PC-3 (cell line): ENCODE results near the gene KLK1. TPM values are rescaled to one million over a fixed set of nuclear protein-coding genes. Genes with fewer than 3 reads are reported as not detected.

Experiments used
- ATAC-seq: fragments of 200-7000 bp; cut with Tn5 transposase; 2 replicates; pipeline ENCODE4 v1.9.1; 2020; ENCODE audit warnings: mild to moderate bottlenecking, moderate library complexity
- BruUV-seq: library from RNA; stranded (reverse); fragments of 400-500 nt; replicated peaks from 2 replicates; lab custom pipeline; 2021; lab: Mats Ljungman, UMichigan
- CTCF ChIA-PET: fragments of 300-600 bp; sonication (Branson Sonifier 250); formaldehyde crosslinking; loops from one replicate; lab custom pipeline; 2022; ENCODE audit warnings: antibody characterized with exemption; lab: Charles Lee
- POLR2A ChIA-PET: fragments of 300-600 bp; sonication (Branson Sonifier 250); formaldehyde crosslinking; loops from one replicate; lab custom pipeline; 2022; ENCODE audit warnings: antibody characterized with exemption; ENCODE audit not compliant: unreplicated experiment; lab: Charles Lee
- DNase-seq: peaks from one replicate; pipeline ENCODE4 v3.0.0-alpha.2; 2015
- H2AFZ ChIP-seq: fragments of 300-600 bp; sonication (generic); 2 replicates; pipeline ENCODE4 v1.6.0; 2016; ENCODE audit warnings: antibody characterized with exemption, low read length
- H3F3A ChIP-seq: fragments of 300-600 bp; sonication (generic); one replicate; pipeline ENCODE4 v1.6.0; 2017; ENCODE audit warnings: antibody characterized with exemption, low read length, control low read depth, mild to moderate bottlenecking; ENCODE audit not compliant: unreplicated experiment
- H3K27ac ChIP-seq: fragments of 300-600 bp; sonication (generic); 2 replicates; pipeline ENCODE4 v1.5.1; 2016; ENCODE audit warnings: mild to moderate bottlenecking, low read length
- H3K27me3 ChIP-seq: fragments of 300-600 bp; sonication (generic); 2 replicates; pipeline ENCODE4 v1.6.1; 2016; ENCODE audit warnings: low read length, mixed read lengths
- H3K36me3 ChIP-seq: fragments of 300-600 bp; sonication (generic); 2 replicates; pipeline ENCODE4 v1.6.1; 2016; ENCODE audit warnings: low read depth, mixed run types, low read length, mixed read lengths
- H3K4me1 ChIP-seq: fragments of 300-600 bp; sonication (generic); 2 replicates; pipeline ENCODE4 v1.5.1; 2016; ENCODE audit warnings: low read length; ENCODE audit not compliant: insufficient read depth
- H3K4me2 ChIP-seq: fragments of 300-600 bp; sonication (generic); 2 replicates; pipeline ENCODE4 v1.6.0; 2016; ENCODE audit warnings: low read length
- H3K4me3 ChIP-seq: fragments of 300-600 bp; sonication (generic); 2 replicates; pipeline ENCODE4 v1.5.1; 2016; ENCODE audit warnings: mild to moderate bottlenecking, low read length, mixed read lengths
- H3K79me2 ChIP-seq: fragments of 300-600 bp; sonication (generic); 2 replicates; pipeline ENCODE4 v1.6.1; 2017; ENCODE audit warnings: low read length, mixed read lengths
- H3K9ac ChIP-seq: fragments of 300-600 bp; sonication (generic); 2 replicates; pipeline ENCODE4 v1.6.0; 2016; ENCODE audit warnings: mild to moderate bottlenecking, low read length
- H3K9me2 ChIP-seq: fragments of 300-600 bp; sonication (generic); replicated peaks from 2 replicates; pipeline ENCODE4 v1.6.1; 2016; ENCODE audit warnings: mixed run types, low read length, mixed read lengths
- H3K9me3 ChIP-seq: fragments of 300-600 bp; sonication (generic); 2 replicates; pipeline ENCODE4 v1.6.1; 2016; ENCODE audit warnings: low read length, mixed read lengths
- H4K20me1 ChIP-seq: fragments of 300-600 bp; sonication (generic); 2 replicates; pipeline ENCODE4 v1.6.1; 2016; ENCODE audit warnings: low read length, mixed read lengths
- EZH2 ChIP-seq: fragments of 300-600 bp; sonication (generic); IDR thresholded peaks from one replicate; pipeline ENCODE4 v1.6.1; 2017; ENCODE audit warnings: antibody characterized with exemption, mild to moderate bottlenecking, low read length; ENCODE audit not compliant: unreplicated experiment
- EZH2phosphoT487 ChIP-seq: fragments of 300-600 bp; sonication (generic); IDR thresholded peaks from 2 replicates; pipeline ENCODE4 v1.6.1; 2018; ENCODE audit warnings: mild to moderate bottlenecking, antibody characterized with exemption, low read length, borderline replicate concordance
- intact Hi-C: fragments of 100-400 bp; cut with micrococcal nuclease; formaldehyde crosslinking; loops from 2 replicates; pipeline ENCODE4 v1.9.0; 2023
- total RNA-seq: library from RNA; depleted of rRNA; stranded (reverse); fragments of >200 nt; gene quantifications from 2 replicates; pipeline ENCODE4 v1.2.3, GENCODE V29; 2014
- TF ChIP-seq, protein P1 (sequence below): fragments of 300-600 bp; sonication (generic); conservative IDR thresholded peaks from 2 replicates; pipeline ENCODE4 v1.5.1; 2017; ENCODE audit warnings: antibody characterized with exemption, low read depth, mild to moderate bottlenecking, low read length

KLK1 gene
- total RNA-seq, 1 experiment from 2014 or later, result not detected

DNA sequence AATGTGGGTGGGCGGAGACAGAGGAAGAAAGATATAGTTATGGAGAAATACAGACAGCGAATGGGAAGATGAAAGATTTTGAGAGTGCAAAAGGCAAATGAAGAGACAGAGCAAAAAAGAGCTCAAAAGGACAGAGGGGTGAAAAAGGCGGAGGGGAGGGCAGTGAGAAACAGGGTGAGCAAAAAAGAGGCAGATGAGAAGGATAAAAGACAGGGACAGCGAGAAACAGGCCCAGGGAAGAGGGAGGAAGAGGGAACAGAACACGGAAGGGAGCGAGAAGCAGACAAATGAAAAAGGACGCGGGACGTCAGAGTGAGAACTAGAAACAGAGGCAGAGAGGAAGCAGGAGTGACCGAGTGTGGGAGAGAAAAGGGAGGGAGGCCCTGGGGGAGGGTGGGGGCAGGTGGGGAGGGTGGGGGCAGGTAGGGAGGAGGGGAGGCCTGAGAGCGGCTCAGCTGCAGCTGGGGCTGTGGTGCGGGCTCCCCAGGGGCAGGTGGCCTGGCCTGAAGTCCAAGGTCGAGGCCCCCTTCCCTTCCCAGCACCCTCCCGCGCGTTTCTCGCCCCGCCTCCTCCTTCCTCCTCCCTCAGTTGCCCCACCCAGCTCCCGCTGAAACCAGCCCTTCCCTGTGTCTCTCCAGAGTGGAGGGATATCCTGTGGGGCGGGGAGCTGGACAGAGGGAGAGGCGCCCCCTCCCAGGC lies 2.9 kb downstream of the KLK1 start:
- intact Hi-C loops, result no loop called here
- ATAC-seq, result no peak

DNA sequence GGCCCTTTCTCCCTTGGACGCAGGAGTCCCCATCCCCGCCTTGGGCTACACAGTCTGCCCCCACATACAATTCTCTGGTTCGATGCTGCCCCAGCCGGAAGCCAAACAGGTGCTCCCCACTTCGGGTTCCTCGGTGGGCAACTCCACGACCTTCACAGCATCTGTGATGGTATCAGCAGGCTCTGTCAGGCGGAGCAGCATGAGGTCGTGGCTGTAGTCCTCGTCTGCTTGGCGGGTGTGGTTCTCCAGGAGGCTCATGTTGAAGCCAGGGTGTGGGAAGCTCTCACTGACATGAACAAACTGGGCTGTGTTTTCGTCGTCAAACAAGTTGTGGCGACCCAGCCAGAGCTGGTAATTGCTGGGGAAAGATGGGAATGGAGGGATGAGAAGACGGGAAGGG lies 3.5 kb downstream of the KLK1 start:
- BruUV-seq, result no TSS peak
- Histone ChIP-seq H3K9me2 (no peaks in the 10 kb centered on the region), H3K79me2 (no peaks in the 10 kb centered on the region), H3K4me1 (no peaks in the 10 kb centered on the region), H3K4me2 (no peak overlapping the region), H3K4me3 (no peak overlapping the region), H3K27me3 (peaks cover 70% of the 10 kb centered on the region), H2AFZ (no peak overlapping the region), H3K36me3 (no peaks in the 10 kb centered on the region), H4K20me1 (no peaks in the 10 kb centered on the region), H3K9ac (no peak overlapping the region), H3K9me3 (no peaks in the 10 kb centered on the region), H3K27ac (no peak overlapping the region), H3F3A (no peaks in the 10 kb centered on the region)
- CTCF ChIA-PET, result no interaction called here
- no peak for DNase-seq
- ATAC-seq, result no peak
- TF ChIP-seq EZH2, result no peak
- TF ChIP-seq EZH2phosphoT487, result no peak
- TF ChIP-seq, protein P1, sequence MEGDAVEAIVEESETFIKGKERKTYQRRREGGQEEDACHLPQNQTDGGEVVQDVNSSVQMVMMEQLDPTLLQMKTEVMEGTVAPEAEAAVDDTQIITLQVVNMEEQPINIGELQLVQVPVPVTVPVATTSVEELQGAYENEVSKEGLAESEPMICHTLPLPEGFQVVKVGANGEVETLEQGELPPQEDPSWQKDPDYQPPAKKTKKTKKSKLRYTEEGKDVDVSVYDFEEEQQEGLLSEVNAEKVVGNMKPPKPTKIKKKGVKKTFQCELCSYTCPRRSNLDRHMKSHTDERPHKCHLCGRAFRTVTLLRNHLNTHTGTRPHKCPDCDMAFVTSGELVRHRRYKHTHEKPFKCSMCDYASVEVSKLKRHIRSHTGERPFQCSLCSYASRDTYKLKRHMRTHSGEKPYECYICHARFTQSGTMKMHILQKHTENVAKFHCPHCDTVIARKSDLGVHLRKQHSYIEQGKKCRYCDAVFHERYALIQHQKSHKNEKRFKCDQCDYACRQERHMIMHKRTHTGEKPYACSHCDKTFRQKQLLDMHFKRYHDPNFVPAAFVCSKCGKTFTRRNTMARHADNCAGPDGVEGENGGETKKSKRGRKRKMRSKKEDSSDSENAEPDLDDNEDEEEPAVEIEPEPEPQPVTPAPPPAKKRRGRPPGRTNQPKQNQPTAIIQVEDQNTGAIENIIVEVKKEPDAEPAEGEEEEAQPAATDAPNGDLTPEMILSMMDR, result no peak
- intact Hi-C loops, result no loop called here
- POLR2A ChIA-PET, result no interaction called here

More for the DNA sequence above, 2.9 kb downstream of the KLK1 start:
- H3K9me3 ChIP-seq, result no peaks in the 10 kb centered on the region
- H3K27me3 ChIP-seq, result peaks cover 74% of the 10 kb centered on the region
- H3K79me2 ChIP-seq, result no peaks in the 10 kb centered on the region
- ChIA-PET CTCF (no interaction called here), POLR2A (no interaction called here)
- no peak overlapping the region for H3K4me3 ChIP-seq
- TF ChIP-seq EZH2 (no peak), EZH2phosphoT487 (no peak)
- TF ChIP-seq, protein P1, result no peak
- DNase-seq, result no peak
- no peaks in the 10 kb centered on the region for H3K4me1 ChIP-seq
- no peaks in the 10 kb centered on the region for H4K20me1 ChIP-seq
- no peak overlapping the region for H3K27ac ChIP-seq
- no TSS peak for BruUV-seq
- no peaks in the 10 kb centered on the region for H3F3A ChIP-seq
- H2AFZ ChIP-seq, result no peak overlapping the region
- no peaks in the 10 kb centered on the region for H3K36me3 ChIP-seq
- no peaks in the 10 kb centered on the region for H3K9me2 ChIP-seq
- H3K9ac ChIP-seq, result no peak overlapping the region
- H3K4me2 ChIP-seq, result no peak overlapping the region

DNA sequence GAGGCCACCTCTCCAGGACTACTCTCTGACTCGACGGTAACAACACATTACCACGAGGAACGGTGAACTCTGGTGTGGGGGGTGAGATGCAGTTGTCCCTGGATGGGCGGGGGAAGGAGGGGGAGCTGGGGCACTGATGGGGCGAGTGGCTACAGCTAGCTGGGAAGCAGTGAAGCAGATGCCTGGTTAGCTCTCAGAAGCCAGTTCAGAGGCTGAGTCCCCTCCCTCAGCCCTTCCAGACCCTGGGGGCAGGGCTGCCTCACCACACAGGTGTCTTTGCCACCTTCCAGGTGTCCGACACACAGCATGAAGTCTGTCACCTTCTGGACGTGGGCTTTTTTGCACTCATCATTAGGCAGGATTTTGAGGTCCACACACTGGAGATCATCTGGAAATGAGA lies 4.0 kb downstream of the KLK1 start:
- Histone ChIP-seq H3K79me2 (no peaks in the 10 kb centered on the region), H3K4me1 (no peaks in the 10 kb centered on the region), H3K4me2 (no peak overlapping the region), H4K20me1 (no peaks in the 10 kb centered on the region), H3K9ac (no peak overlapping the region), H3K9me3 (no peaks in the 10 kb centered on the region), H3K4me3 (no peak overlapping the region), H3K36me3 (no peaks in the 10 kb centered on the region), H3K27me3 (peaks cover 71% of the 10 kb centered on the region), H3K9me2 (no peaks in the 10 kb centered on the region), H2AFZ (no peak overlapping the region), H3K27ac (no peak overlapping the region), H3F3A (no peaks in the 10 kb centered on the region)
- ATAC-seq (no peak), DNase-seq (no peak)
- POLR2A ChIA-PET, result no interaction called here
- BruUV-seq, result no TSS peak
- CTCF ChIA-PET, result interaction anchor here (0.6 kb wide), 1 partner anchor 201 kb away, joined by 4 read pairs; no protein-coding TSS in a partner anchor
- intact Hi-C loops, result no loop called here
- TF ChIP-seq, protein P1, result no peak
- TF ChIP-seq EZH2phosphoT487 (no peak), EZH2 (no peak)
